Activated CD4-positive, alpha-beta memory T cell treated with anti-CD3 and anti-CD28 coated beads for 36 hours (primary cell): ENCODE results near the gene EHBP1. TPM values are rescaled to one million over a fixed set of nuclear protein-coding genes. Genes with fewer than 3 reads are reported as not detected.

Experiments used
- CTCF ChIA-PET: fragments of 350-600 bp; sonication (Branson Sonifier 250); formaldehyde crosslinking; loops from one replicate; lab custom pipeline; 2021; ENCODE audit warnings: antibody characterized with exemption, inconsistent platforms; lab: Charles Lee
- POLR2A ChIA-PET: fragments of 350-600 bp; sonication (Branson Sonifier 250); formaldehyde crosslinking; loops from one replicate; lab custom pipeline; 2021; ENCODE audit warnings: antibody characterized with exemption; lab: Charles Lee
- DNase-seq: peaks from one replicate; pipeline ENCODE4 v3.0.0-alpha.2; 2020
- H3K27ac Mint-ChIP-seq: one replicate; pipeline ENCODE4 v1.8.0; 2021; ENCODE audit warnings: mixed read lengths
- H3K27me3 Mint-ChIP-seq: one replicate; pipeline ENCODE4 v1.8.0; 2021; ENCODE audit warnings: mixed read lengths
- H3K36me3 Mint-ChIP-seq: one replicate; pipeline ENCODE4 v1.8.0; 2021; ENCODE audit warnings: mixed read lengths
- H3K4me1 Mint-ChIP-seq: one replicate; pipeline ENCODE4 v1.8.0; 2021; ENCODE audit warnings: low read depth, mixed read lengths
- H3K4me3 Mint-ChIP-seq: one replicate; pipeline ENCODE4 v1.8.0; 2021; ENCODE audit warnings: mild to moderate bottlenecking, mixed read lengths
- H3K9me3 Mint-ChIP-seq: one replicate; pipeline ENCODE4 v1.8.0; 2021; ENCODE audit warnings: mixed read lengths
- intact Hi-C: fragments of 100-400 bp; cut with micrococcal nuclease; formaldehyde crosslinking; loops from one replicate; pipeline ENCODE4 v1.15.1; 2023
- total RNA-seq, 2 experiments: library from RNA; stranded (reverse); gene quantifications; one replicate each; pipeline ENCODE4 v1.2.3, GENCODE V29; 2021

EHBP1 gene
- total RNA-seq, 2 experiments from 2014 or later: 23.5 to 23.6 TPM

DNA sequence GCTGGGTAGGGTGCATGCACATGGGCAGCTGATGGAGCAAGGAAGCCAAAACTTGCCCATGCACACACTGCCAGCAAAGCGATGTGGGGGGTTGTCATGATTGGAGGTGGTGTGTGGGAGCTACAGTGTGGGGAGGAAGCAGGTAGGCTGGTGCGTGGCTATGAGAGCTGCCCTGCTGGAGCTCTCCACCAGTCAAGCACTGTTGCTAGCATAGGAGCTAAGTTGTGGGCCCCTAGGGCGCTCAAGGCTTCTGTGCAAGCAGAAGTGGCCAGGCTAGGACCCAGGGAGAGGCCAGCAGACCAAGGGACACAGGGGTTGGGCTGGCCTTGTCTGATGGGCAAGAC, 20.2 kb downstream of the EHBP1 start:
- CTCF ChIA-PET: interaction anchor here (1.2 kb wide), 1 partner anchor 268 kb away, joined by 8 read pairs; no protein-coding TSS in a partner anchor
- Mint-ChIP-seq H3K4me3 (no peak overlapping the region), H3K27ac (no peak overlapping the region), H3K27me3 (no peaks in the 10 kb centered on the region), H3K9me3 (peaks cover 15% of the 10 kb centered on the region), H3K36me3 (peaks cover 12% of the 10 kb centered on the region), H3K4me1 (peaks cover 7% of the 10 kb centered on the region)
- intact Hi-C loops: loop anchor here (5.0 kb wide), 1 partner anchor 268 kb away; no protein-coding TSS in a partner anchor
- POLR2A ChIA-PET: no interaction called here
- DNase-seq: no peak

DNA sequence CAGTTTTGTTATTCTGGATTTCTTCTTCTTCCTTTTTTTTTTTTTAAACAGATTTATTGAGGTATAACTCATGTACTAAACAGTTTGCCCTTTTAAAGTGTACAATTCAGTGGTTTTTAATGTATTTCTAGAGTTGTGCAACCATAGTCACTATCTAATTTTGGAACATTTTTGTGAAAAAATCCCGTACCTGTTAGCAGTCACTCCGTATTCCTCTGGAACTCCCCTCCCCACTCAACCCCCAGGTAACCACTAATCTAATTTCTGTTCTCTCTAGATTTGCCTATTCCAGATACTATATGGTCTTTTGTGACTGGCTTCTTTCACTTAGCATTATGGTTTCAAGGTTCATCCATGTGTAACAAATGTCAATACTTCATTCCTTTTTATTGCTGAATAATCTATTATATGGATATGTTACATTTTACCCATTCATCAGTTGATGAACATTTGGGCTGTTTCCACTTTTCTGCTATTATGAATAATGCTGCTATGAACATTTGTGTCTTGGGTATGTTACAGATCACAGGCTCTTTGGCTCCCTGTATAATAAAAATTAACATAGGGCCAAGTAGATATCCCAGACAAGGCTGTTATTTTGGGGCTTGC, 21.9 kb downstream of the EHBP1 start:
- peaks cover 28% of the 10 kb centered on the region for H3K9me3 Mint-ChIP-seq
- H3K27ac Mint-ChIP-seq: no peak overlapping the region
- intact Hi-C loops: loop anchor here (5.0 kb wide), 1 partner anchor 270 kb away; no protein-coding TSS in a partner anchor
- peaks cover 17% of the 10 kb centered on the region for H3K36me3 Mint-ChIP-seq
- DNase-seq: no peak
- H3K27me3 Mint-ChIP-seq: no peaks in the 10 kb centered on the region
- H3K4me1 Mint-ChIP-seq: peaks cover 2% of the 10 kb centered on the region
- ChIA-PET POLR2A (no interaction called here), CTCF (no interaction called here)
- H3K4me3 Mint-ChIP-seq: no peak overlapping the region

DNA sequence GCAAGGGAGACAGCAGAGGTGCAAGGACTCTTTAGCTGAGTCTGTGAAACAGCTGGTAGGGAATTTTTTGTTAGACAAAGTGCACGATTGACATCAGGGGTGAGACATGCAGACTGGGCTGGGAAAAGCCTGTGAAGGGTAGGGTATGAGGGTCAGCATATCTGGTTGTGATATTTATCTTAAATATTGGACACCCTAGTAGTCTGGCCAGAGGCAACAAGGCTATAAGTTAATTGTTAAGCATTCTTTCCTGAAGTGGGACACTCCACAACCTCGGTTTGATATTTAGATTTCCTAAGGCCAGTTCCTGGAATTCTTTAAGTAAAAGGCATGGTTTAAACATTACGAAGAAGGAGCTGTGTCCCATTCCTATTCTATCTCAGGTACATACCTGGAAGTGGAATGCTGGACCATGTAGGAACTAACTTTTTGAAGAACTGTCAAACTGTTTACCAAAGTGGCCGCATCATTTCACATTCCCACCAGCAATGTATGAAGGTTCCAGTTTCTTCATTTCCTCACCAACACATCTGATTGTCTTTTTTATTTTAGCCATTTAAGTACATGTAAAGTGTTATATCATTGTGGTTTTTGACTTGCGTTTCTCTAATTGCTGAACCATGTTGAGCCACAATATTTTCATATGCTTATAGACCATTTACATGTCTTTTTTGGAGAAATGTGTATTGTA, 22.5 kb downstream of the EHBP1 start:
- no peak overlapping the region for H3K4me3 Mint-ChIP-seq
- intact Hi-C loops: loop anchor here (5.0 kb wide), 1 partner anchor 271 kb away; no protein-coding TSS in a partner anchor
- no peak overlapping the region for H3K27ac Mint-ChIP-seq
- H3K36me3 Mint-ChIP-seq: peaks cover 13% of the 10 kb centered on the region
- peaks cover 2% of the 10 kb centered on the region for H3K4me1 Mint-ChIP-seq
- peaks cover 24% of the 10 kb centered on the region for H3K9me3 Mint-ChIP-seq
- ChIA-PET POLR2A (no interaction called here), CTCF (no interaction called here)
- no peak for DNase-seq
- no peaks in the 10 kb centered on the region for H3K27me3 Mint-ChIP-seq

DNA sequence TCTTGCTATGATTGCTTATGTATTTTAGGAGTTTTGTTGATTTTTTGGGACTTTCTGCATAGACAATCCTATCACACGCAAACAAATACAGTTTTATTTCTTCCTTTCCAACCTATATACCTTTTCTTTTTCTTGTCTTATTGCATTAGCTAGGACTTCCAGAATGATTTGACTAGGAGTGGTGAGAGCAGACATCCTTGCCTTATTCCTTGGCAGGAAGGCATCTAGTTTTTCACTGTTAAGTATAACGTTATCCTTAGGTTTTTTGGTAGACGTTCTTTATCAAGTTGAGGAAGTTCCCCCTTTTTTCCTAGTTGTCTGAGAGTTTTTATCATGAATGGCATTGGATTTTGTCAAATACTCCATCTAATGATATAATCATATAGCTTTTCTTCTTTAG, 25.8 kb downstream of the EHBP1 start:
- H3K4me3 Mint-ChIP-seq: no peak overlapping the region
- H3K27ac Mint-ChIP-seq: no peak overlapping the region
- peaks cover 9% of the 10 kb centered on the region for H3K36me3 Mint-ChIP-seq
- H3K27me3 Mint-ChIP-seq: no peaks in the 10 kb centered on the region
- peaks cover 19% of the 10 kb centered on the region for H3K9me3 Mint-ChIP-seq
- ChIA-PET POLR2A (no interaction called here), CTCF (no interaction called here)
- H3K4me1 Mint-ChIP-seq: peaks cover 7% of the 10 kb centered on the region
- intact Hi-C loops: no loop called here
- no peak for DNase-seq

DNA sequence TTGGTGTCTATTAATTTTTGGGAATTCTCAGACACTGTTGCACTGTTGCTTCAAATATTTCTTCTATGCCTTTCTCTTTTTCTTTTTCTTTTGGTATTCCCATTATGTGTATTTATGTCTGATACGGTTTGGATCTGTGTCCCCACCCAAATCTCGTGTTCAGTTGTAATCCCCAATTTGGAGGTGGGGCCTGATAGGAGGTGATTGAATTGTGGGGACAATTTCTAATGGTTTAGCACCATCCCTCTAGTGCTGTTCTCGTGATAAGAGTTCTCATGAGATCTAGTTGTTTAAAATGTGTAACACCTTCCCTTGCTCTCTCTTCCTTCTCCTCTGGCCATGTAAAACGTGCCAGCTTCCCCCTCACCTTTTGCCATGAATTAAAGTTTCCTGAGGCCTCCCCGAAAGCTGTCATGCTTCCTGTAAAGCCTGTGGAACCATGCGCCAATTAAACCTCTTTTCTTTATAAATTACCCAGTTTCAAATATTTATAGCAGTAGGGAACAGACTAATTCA, 26.8 kb downstream of the EHBP1 start:
- no peak overlapping the region for H3K27ac Mint-ChIP-seq
- H3K36me3 Mint-ChIP-seq: peaks cover 9% of the 10 kb centered on the region
- peaks cover 19% of the 10 kb centered on the region for H3K9me3 Mint-ChIP-seq
- POLR2A ChIA-PET: no interaction called here
- intact Hi-C loops: no loop called here
- no peak for DNase-seq
- H3K4me3 Mint-ChIP-seq: no peak overlapping the region
- CTCF ChIA-PET: no interaction called here
- H3K27me3 Mint-ChIP-seq: no peaks in the 10 kb centered on the region
- H3K4me1 Mint-ChIP-seq: peaks cover 9% of the 10 kb centered on the region

DNA sequence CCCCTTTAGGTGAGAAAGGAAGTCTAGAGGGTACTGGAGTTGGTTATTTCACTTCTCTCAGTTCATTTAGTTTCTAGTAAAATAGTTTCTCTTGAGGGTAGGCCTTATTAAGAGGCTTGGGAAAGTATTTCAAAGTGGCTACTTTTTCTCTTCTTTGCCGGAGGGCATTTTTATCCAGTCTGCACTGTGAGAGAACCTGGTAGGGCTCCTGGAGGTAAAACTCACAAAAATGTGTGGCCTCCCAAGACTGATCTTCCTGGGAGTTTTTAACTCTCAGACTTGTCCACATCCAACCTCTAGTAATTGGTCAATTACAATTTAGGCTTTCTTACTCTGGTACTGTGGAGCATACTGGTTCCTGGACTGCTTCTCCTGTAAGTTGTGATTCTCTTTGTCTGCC, 28.0 kb downstream of the EHBP1 start:
- intact Hi-C loops: no loop called here
- Mint-ChIP-seq H3K36me3 (peaks cover 9% of the 10 kb centered on the region), H3K4me1 (peaks cover 9% of the 10 kb centered on the region), H3K27me3 (no peaks in the 10 kb centered on the region), H3K4me3 (no peak overlapping the region), H3K9me3 (peaks cover 19% of the 10 kb centered on the region), H3K27ac (no peak overlapping the region)
- ChIA-PET POLR2A (no interaction called here), CTCF (no interaction called here)
- no peak for DNase-seq

DNA sequence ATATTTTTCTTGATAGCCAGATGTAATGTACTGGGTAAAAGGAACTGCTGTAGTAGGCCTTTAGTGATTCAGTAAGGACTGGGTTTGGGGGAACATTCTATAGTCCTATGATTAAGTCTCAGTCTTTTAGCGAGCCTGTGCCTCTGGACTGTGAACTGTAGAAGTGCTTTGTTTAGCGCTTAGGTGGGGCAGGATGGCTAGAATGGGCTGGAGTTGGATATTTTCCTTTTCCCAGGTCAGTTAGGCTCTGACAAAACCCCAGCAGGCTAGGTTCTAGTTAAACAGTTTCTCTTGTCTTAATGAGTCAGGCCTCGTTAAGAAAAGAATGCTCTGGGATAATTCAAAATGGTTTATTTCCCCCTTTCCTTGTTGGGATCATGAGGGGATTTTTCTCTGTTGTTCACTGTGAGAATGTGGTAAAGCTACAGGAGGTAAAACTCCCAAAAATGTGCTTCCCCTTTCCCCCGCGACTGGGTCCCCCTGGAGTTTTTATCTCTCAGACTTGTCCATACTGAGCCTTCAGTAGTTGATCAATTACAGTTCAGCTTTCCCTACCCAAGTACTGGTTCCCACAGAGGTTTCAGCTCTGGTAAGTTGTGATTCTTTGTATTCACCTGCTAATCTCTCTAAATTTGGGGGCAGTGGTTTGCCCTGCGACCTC, 31.5 kb downstream of the EHBP1 start:
- no peak overlapping the region for H3K27ac Mint-ChIP-seq
- no peak overlapping the region for H3K4me3 Mint-ChIP-seq
- H3K36me3 Mint-ChIP-seq: peaks cover 5% of the 10 kb centered on the region
- peaks cover 12% of the 10 kb centered on the region for H3K4me1 Mint-ChIP-seq
- H3K9me3 Mint-ChIP-seq: peaks cover 5% of the 10 kb centered on the region
- CTCF ChIA-PET: no interaction called here
- no peak for DNase-seq
- H3K27me3 Mint-ChIP-seq: no peaks in the 10 kb centered on the region
- intact Hi-C loops: no loop called here
- POLR2A ChIA-PET: no interaction called here

DNA sequence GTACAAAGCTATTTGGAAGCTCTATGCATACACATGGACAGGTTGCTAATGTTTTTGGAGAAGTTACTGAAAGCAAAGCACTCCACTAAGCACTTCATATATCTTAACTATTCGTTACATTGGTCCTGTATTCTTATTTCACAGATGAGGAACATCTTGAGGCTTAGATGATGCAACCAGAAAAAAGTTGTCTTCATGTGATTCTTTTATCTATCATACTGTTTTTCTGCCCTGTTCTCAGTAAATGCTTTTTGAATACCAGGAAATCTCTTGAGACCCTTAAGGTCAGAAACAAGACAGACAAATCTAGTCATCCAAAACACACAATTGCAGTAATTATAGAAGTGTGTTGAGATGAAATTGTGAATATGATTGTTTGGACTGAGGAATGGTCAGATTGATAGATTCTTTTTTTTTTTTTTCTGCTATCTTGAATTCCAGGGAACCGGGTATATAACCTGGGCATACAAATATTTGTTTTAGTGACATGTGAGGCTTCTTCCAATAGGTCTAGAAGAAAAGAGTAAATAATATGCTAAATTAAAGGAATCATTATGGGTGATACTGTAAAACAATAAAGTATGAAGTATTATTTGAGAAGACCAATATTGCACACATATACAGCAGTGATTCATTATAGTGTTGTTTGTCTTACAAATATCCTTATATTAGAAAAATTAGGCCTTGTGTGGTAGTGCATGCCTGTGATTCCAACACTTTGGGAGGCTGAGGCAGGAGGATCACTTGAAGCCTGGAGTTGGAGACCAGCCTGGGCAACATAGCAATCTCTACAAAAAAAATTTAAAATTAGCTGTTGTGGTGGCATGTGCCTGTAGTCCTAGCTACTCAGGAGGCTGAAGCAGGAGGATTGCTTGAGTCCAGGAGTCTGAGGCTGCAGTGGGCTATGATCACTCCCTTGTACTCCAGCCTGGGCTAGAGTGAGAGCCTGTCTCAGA, 33.7 kb downstream of the EHBP1 start:
- H3K4me1 Mint-ChIP-seq: peaks cover 5% of the 10 kb centered on the region
- CTCF ChIA-PET: no interaction called here
- no peaks in the 10 kb centered on the region for H3K9me3 Mint-ChIP-seq
- intact Hi-C loops: no loop called here
- H3K27me3 Mint-ChIP-seq: no peaks in the 10 kb centered on the region
- POLR2A ChIA-PET: no interaction called here
- H3K36me3 Mint-ChIP-seq: no peaks in the 10 kb centered on the region
- H3K4me3 Mint-ChIP-seq: no peak overlapping the region
- DNase-seq: no peak
- no peak overlapping the region for H3K27ac Mint-ChIP-seq

DNA sequence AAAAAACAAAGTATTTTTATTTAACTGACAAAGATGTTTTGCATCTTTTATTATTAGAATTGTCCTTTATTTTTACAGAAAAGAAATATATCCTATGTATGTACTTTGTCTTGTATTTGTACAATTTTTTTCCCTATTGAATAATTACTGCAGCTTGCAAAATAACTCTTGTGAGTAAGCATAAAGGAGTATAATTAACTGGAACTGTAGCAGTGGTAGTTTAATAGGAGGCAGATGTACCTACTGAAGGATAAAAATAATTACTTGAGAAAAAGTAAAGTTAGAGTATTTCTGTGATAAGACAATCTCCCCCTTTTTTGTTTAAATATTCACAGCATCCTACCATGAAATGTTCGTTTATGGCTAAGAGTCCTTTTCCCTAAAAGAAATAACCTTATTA, 34.7 kb downstream of the EHBP1 start:
- intact Hi-C loops: no loop called here
- Mint-ChIP-seq H3K4me1 (peaks cover 5% of the 10 kb centered on the region), H3K9me3 (no peaks in the 10 kb centered on the region), H3K36me3 (no peaks in the 10 kb centered on the region), H3K4me3 (no peak overlapping the region), H3K27me3 (no peaks in the 10 kb centered on the region), H3K27ac (no peak overlapping the region)
- POLR2A ChIA-PET: no interaction called here
- CTCF ChIA-PET: no interaction called here
- DNase-seq: no peak

DNA sequence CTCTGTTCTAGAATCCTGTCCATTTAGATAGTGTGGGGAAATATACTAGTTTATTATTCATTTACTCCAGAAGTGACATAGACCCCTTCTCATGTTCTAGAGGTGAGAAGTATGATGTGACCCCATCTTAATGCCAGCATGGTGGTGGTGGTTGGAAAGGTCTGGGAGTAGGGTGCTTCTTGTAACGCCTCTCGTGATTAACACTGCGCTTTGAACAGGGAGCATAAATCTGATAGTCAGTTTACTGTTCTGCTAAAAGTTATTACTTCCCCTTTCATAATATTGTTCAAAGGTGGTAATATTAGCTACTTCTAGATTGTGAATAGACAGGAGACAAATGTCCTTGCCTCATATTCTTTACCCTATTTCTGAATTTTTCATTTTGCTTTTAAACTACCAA, 35.6 kb downstream of the EHBP1 start:
- Mint-ChIP-seq H3K4me3 (no peak overlapping the region), H3K36me3 (no peaks in the 10 kb centered on the region), H3K9me3 (no peaks in the 10 kb centered on the region), H3K4me1 (peaks cover 5% of the 10 kb centered on the region), H3K27me3 (no peaks in the 10 kb centered on the region), H3K27ac (no peak overlapping the region)
- intact Hi-C loops: no loop called here
- CTCF ChIA-PET: no interaction called here
- DNase-seq: no peak
- POLR2A ChIA-PET: no interaction called here

DNA sequence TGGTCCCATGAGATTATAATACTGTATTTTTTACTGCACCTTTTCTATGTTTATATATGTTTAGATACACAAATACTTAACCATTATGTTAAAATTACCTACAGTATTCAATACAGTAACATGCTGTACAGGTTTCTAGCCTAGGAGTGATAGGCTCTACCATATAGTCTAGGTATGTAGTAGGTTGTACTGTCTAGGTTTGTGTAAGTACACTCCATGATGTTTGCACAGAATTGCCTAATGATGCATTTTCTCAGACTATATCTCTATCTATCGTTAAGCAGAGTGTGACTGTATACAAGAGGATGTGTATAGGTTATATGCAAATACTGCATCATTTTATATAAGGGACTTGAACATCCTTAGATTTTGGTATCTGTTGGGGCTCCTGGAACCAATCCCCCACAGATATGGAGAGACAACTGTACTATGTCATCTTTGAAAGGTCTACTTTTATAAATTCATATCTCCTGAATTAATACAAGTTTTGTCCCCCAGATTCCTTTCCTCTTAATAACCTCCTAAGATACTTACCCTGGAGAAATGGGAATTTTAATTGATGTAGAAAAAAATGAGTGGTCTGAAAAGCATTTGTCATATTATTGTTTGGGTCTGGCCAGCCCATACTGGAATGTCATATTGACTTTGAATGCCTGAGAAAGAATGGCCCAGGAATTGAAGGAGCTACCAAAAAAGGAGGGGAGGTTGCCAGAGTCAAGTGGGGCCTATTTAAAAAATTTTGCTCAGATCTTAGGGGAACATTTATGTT, 36.6 kb downstream of the EHBP1 start:
- peaks cover 5% of the 10 kb centered on the region for H3K4me1 Mint-ChIP-seq
- no peak overlapping the region for H3K4me3 Mint-ChIP-seq
- CTCF ChIA-PET: no interaction called here
- intact Hi-C loops: no loop called here
- POLR2A ChIA-PET: no interaction called here
- H3K36me3 Mint-ChIP-seq: no peaks in the 10 kb centered on the region
- no peaks in the 10 kb centered on the region for H3K9me3 Mint-ChIP-seq
- no peak overlapping the region for H3K27ac Mint-ChIP-seq
- H3K27me3 Mint-ChIP-seq: no peaks in the 10 kb centered on the region
- DNase-seq: no peak
